Rectal smooth muscle tissue (tissue), 1 donor: ENCODE data around the gene GJB5.

Source experiments
- H3K27ac ChIP-seq: one replicate; pipeline ENCODE4 v1.7.0; 2013; ENCODE audit warnings: low read depth, low read length, inconsistent platforms
- H3K27me3 ChIP-seq: one replicate; pipeline ENCODE4 v1.7.0; 2013; ENCODE audit warnings: low read length; ENCODE audit not compliant: control insufficient read depth, insufficient read depth
- H3K36me3 ChIP-seq: one replicate; pipeline ENCODE4 v1.7.0; 2013; ENCODE audit warnings: low read length; ENCODE audit not compliant: control insufficient read depth, insufficient read depth
- H3K4me1 ChIP-seq: one replicate; pipeline ENCODE4 v1.7.0; 2013; ENCODE audit warnings: low read length; ENCODE audit not compliant: control insufficient read depth, insufficient read depth
- H3K4me3 ChIP-seq: one replicate; pipeline ENCODE4 v1.7.0; 2013; ENCODE audit warnings: low read length
- H3K9ac ChIP-seq: one replicate; pipeline ENCODE4 v1.7.0; 2013; ENCODE audit warnings: low read length

GJB5 gene

GRCh38 chr1:34780528-34780927, 25.7 kb downstream of the GJB5 start:
- Histone ChIP-seq H3K4me3 (no peak overlapping the region), H3K27me3 (peaks cover 16% of the 10 kb centered on the region), H3K27ac (no peak overlapping the region), H3K9ac (no peak overlapping the region), H3K36me3 (no peaks in the 10 kb centered on the region), H3K4me1 (peaks cover 2% of the 10 kb centered on the region)

- no peak within 1 kb of the TSS for H3K9ac ChIP-seq
- peak within 1 kb of the TSS; percentile 56 for H3K4me3 ChIP-seq
- no peak within 1 kb of the TSS for H3K27ac ChIP-seq
- peaks cover 2% of the 10 kb centered on the region for H3K4me1 ChIP-seq
- peaks cover 16% of the 10 kb centered on the region for H3K27me3 ChIP-seq
- H3K36me3 ChIP-seq: no peaks in the 10 kb centered on the region
Measured at GRCh38 chr1:34781071-34781843, 26.4 kb downstream of the GJB5 start, which contains the start of gene GJB3. GJB3 (plus strand) TSS chr1:34781214; CDS start chr1:34784763, 3,549 bp downstream.

- peaks cover 16% of the 10 kb centered on the region for H3K27me3 ChIP-seq
- H3K9ac ChIP-seq: no peak overlapping the region
- H3K36me3 ChIP-seq: no peaks in the 10 kb centered on the region
- peak overlapping the region; percentile 33 for H3K4me3 ChIP-seq
- peaks cover 2% of the 10 kb centered on the region for H3K4me1 ChIP-seq
- H3K27ac ChIP-seq: no peak overlapping the region
Measured at GRCh38 chr1:34781844-34782391, 27.1 kb downstream of the GJB5 start.

GRCh38 chr1:34784751-34785221, 29.9 kb downstream of the GJB5 start:
- peaks cover 14% of the 10 kb centered on the region for H3K27me3 ChIP-seq
- no peak overlapping the region for H3K27ac ChIP-seq
- no peak overlapping the region for H3K9ac ChIP-seq
- no peak overlapping the region for H3K4me3 ChIP-seq
- peaks cover 2% of the 10 kb centered on the region for H3K4me1 ChIP-seq
- no peaks in the 10 kb centered on the region for H3K36me3 ChIP-seq

- no peak overlapping the region for H3K27ac ChIP-seq
- H3K27me3 ChIP-seq: peaks cover 14% of the 10 kb centered on the region
- no peak overlapping the region for H3K4me3 ChIP-seq
- H3K4me1 ChIP-seq: peaks cover 2% of the 10 kb centered on the region
- no peak overlapping the region for H3K9ac ChIP-seq
- H3K36me3 ChIP-seq: no peaks in the 10 kb centered on the region
Measured at GRCh38 chr1:34785231-34785874, 30.5 kb downstream of the GJB5 start.

GRCh38 chr1:34785875-34786470, 31.1 kb downstream of the GJB5 start:
- Histone ChIP-seq H3K27ac (no peak overlapping the region), H3K4me3 (no peak overlapping the region), H3K27me3 (peaks cover 14% of the 10 kb centered on the region), H3K9ac (no peak overlapping the region), H3K36me3 (no peaks in the 10 kb centered on the region), H3K4me1 (peaks cover 2% of the 10 kb centered on the region)

- Histone ChIP-seq H3K4me1 (no peaks in the 10 kb centered on the region), H3K27me3 (peaks cover 9% of the 10 kb centered on the region), H3K9ac (no peak overlapping the region), H3K36me3 (no peaks in the 10 kb centered on the region), H3K4me3 (no peak overlapping the region), H3K27ac (no peak overlapping the region)
Measured at GRCh38 chr1:34786521-34787325, 31.9 kb downstream of the GJB5 start.

- H3K4me3 ChIP-seq: no peak overlapping the region
- H3K9ac ChIP-seq: no peak overlapping the region
- H3K4me1 ChIP-seq: no peaks in the 10 kb centered on the region
- H3K27ac ChIP-seq: no peak overlapping the region
- H3K36me3 ChIP-seq: no peaks in the 10 kb centered on the region
- H3K27me3 ChIP-seq: no peaks in the 10 kb centered on the region
Measured at GRCh38 chr1:34787461-34788420, 32.9 kb downstream of the GJB5 start.

GRCh38 chr1:34790985-34791384, 36.1 kb downstream of the GJB5 start:
- Histone ChIP-seq H3K27me3 (peaks cover 6% of the 10 kb centered on the region), H3K4me3 (no peak overlapping the region), H3K27ac (no peak overlapping the region), H3K4me1 (no peaks in the 10 kb centered on the region), H3K36me3 (no peaks in the 10 kb centered on the region), H3K9ac (no peak overlapping the region)

- no peak overlapping the region for H3K9ac ChIP-seq
- no peaks in the 10 kb centered on the region for H3K36me3 ChIP-seq
- no peaks in the 10 kb centered on the region for H3K4me1 ChIP-seq
- H3K27me3 ChIP-seq: peaks cover 8% of the 10 kb centered on the region
- H3K27ac ChIP-seq: no peak overlapping the region
- H3K4me3 ChIP-seq: no peak overlapping the region
Measured at GRCh38 chr1:34792424-34792823, 37.6 kb downstream of the GJB5 start.
